Measurements from ENCODE around the gene CLEC2A.
"Not testable (repeated sequence)": the region's sequence is repeated elsewhere in the genome, so short reads cannot be mapped to it uniquely, and the experiment has no call there.

CLEC2A gene
- 0 reads per million in 3 experiments for total RNA-seq

GRCh38 chr12:9932270-9932669 lies at the start of gene CLEC2A:
TSS of gene CLEC2A (minus strand) at chr12:9932370. CDS start at chr12:9932329, 41 bp downstream.
- DNase-seq = no peak

GRCh38 chr12:9980126-9980525 lies 48.0 kb upstream of the CLEC2A start:
- no peak for DNase-seq

GRCh38 chr12:9977916-9978315 lies 45.7 kb upstream of the CLEC2A start:
- DNase-seq = no peak

- DNase-seq = not testable (repeated sequence)
These were observed 44.5 kb upstream of the CLEC2A start for GRCh38 chr12:9976626-9977025.

- no peak for DNase-seq
These were observed 43.4 kb upstream of the CLEC2A start for GRCh38 chr12:9975614-9976013.

- not testable (repeated sequence) for DNase-seq
These were observed 42.6 kb upstream of the CLEC2A start for GRCh38 chr12:9974731-9975130.

- no peak for DNase-seq
These were observed 41.8 kb upstream of the CLEC2A start for GRCh38 chr12:9973949-9974348.

- DNase-seq = no peak
These were observed 39.0 kb upstream of the CLEC2A start, which contains the start of gene CLEC12A for GRCh38 chr12:9971181-9971580. TSS of gene CLEC12A (plus strand) at chr12:9971409. CDS start at chr12:9971597, 188 bp downstream.

- no peak for DNase-seq
These were observed 37.5 kb upstream of the CLEC2A start for GRCh38 chr12:9969673-9970072.

- DNase-seq = no peak
These were observed 29.7 kb upstream of the CLEC2A start for GRCh38 chr12:9961901-9962300.

GRCh38 chr12:9961106-9961505 lies 28.9 kb upstream of the CLEC2A start:
- no peak for DNase-seq

GRCh38 chr12:9960590-9960989 lies 28.4 kb upstream of the CLEC2A start:
- DNase-seq = no peak

GRCh38 chr12:9957834-9958233 lies 25.7 kb upstream of the CLEC2A start:
- DNase-seq = peak; percentile 16

GRCh38 chr12:9952954-9953729 lies 21.0 kb upstream of the CLEC2A start:
- not testable (repeated sequence) for DNase-seq

- peak; percentile 45 for DNase-seq
These were observed 19.0 kb upstream of the CLEC2A start for GRCh38 chr12:9951026-9951675.

- DNase-seq = no peak
These were observed 16.6 kb upstream of the CLEC2A start for GRCh38 chr12:9948606-9949296.

GRCh38 chr12:9947674-9948073 lies 15.5 kb upstream of the CLEC2A start:
- no peak for DNase-seq

GRCh38 chr12:9944391-9944790 lies 12.2 kb upstream of the CLEC2A start:
- DNase-seq = no peak

GRCh38 chr12:9943240-9943639 lies 11.1 kb upstream of the CLEC2A start:
- DNase-seq = no peak

GRCh38 chr12:9941838-9942237 lies 9.7 kb upstream of the CLEC2A start:
- no peak for DNase-seq

- no peak for DNase-seq
These were observed 8.2 kb upstream of the CLEC2A start for GRCh38 chr12:9940375-9940774.

- DNase-seq = no peak
These were observed 4.4 kb upstream of the CLEC2A start for GRCh38 chr12:9936591-9936990.

GRCh38 chr12:9935026-9935425 lies 2.9 kb upstream of the CLEC2A start:
- DNase-seq = no peak

GRCh38 chr12:9933958-9934357 lies 1.8 kb upstream of the CLEC2A start:
- DNase-seq = no peak

All from central memory CD4-positive, alpha-beta T cell (primary cell).